ENCODE measurements around the gene SRSF1.

GRCh38 chr17:57959929-57960328, 47.1 kb downstream of the SRSF1 start:
- TF ChIP-seq, protein P1, sequence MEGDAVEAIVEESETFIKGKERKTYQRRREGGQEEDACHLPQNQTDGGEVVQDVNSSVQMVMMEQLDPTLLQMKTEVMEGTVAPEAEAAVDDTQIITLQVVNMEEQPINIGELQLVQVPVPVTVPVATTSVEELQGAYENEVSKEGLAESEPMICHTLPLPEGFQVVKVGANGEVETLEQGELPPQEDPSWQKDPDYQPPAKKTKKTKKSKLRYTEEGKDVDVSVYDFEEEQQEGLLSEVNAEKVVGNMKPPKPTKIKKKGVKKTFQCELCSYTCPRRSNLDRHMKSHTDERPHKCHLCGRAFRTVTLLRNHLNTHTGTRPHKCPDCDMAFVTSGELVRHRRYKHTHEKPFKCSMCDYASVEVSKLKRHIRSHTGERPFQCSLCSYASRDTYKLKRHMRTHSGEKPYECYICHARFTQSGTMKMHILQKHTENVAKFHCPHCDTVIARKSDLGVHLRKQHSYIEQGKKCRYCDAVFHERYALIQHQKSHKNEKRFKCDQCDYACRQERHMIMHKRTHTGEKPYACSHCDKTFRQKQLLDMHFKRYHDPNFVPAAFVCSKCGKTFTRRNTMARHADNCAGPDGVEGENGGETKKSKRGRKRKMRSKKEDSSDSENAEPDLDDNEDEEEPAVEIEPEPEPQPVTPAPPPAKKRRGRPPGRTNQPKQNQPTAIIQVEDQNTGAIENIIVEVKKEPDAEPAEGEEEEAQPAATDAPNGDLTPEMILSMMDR (IDR thresholded peaks at IDR 0.05) = no peak
- TF ChIP-seq POLR2A (IDR thresholded peaks at IDR 0.05) = no peak

Measured in vagina (tissue), 2 donors.